Keratinocyte (primary cell): Measurements from ENCODE around the gene LCN10.

Experiments
- EZH2 ChIP-seq: IDR thresholded peaks from one replicate; pipeline ENCODE4 v1.6.1; 2012; ENCODE audit warnings: inconsistent platforms, mild to moderate bottlenecking, low read length, moderate library complexity
- TF ChIP-seq, protein P1 (sequence below), 3 experiments: IDR thresholded peaks in 1 of 3; conservative IDR thresholded peaks in 1 of 3; optimal IDR thresholded peaks in 1 of 3; 2 replicates in 2 of 3; 3 replicates in 1 of 3; pipeline versions ENCODE3 to v1.5.1; 2011; ENCODE audit warnings: low read length in 3 of 3, mild to moderate bottlenecking in 3 of 3, moderate library complexity in 2 of 3, control low read depth in 1 of 3, inconsistent platforms in 1 of 3; ENCODE audit not compliant: insufficient read depth in 2 of 3; ENCODE audit errors: extremely low read depth in 1 of 3

DNA sequence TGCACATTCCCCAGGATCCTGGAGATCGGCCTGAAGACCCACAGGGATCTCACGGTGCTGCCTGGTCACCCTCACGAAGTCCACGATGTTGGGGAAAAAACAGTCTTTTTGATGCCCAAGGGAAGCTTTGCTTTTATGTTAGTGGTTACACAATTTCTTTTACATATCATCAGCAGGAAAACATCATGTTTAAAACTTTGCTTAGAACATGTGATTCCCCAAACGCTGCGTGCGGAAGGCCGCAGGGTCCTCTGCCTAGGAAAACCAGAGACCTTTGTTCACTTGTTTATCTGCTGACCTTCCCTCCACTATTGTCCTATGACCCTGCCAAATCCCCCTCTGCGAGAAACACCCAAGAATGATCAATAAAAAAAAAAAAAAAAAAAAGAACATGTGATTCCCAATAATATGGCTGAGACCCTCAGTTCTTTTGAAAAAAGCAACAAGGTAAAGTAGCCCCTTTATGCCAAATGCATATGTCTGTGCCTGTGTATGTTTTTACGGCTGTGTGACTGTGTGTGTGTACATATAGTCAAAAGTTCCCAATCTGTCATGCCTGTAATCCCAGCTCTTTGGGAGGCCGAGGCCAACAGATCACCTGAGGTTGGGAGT, 44.0 kb downstream of the LCN10 start:
- TF ChIP-seq, protein P1, sequence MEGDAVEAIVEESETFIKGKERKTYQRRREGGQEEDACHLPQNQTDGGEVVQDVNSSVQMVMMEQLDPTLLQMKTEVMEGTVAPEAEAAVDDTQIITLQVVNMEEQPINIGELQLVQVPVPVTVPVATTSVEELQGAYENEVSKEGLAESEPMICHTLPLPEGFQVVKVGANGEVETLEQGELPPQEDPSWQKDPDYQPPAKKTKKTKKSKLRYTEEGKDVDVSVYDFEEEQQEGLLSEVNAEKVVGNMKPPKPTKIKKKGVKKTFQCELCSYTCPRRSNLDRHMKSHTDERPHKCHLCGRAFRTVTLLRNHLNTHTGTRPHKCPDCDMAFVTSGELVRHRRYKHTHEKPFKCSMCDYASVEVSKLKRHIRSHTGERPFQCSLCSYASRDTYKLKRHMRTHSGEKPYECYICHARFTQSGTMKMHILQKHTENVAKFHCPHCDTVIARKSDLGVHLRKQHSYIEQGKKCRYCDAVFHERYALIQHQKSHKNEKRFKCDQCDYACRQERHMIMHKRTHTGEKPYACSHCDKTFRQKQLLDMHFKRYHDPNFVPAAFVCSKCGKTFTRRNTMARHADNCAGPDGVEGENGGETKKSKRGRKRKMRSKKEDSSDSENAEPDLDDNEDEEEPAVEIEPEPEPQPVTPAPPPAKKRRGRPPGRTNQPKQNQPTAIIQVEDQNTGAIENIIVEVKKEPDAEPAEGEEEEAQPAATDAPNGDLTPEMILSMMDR (optimal IDR thresholded peaks at IDR 0.05 in 1 of 3, IDR thresholded peaks at IDR 0.05 in 1 of 3, conservative IDR thresholded peaks at IDR 0.05 in 1 of 3; ENCODE audit: extremely low read depth in 1 of 3, insufficient read depth in 2 of 3, low read length in 3 of 3): no peak
- TF ChIP-seq EZH2: no peak
